ENCODE measurements around the gene LCMT1. TPM values are rescaled to one million over a fixed set of nuclear protein-coding genes. Genes with fewer than 3 reads are reported as not detected.

LCMT1 gene
- total and polyA plus RNA-seq, 2 experiments from 2014 or later: 30.3 to 50.5 TPM

GRCh38 chr16:25107466-25107792, 4.1 kb upstream of the LCMT1 start:
- Histone ChIP-seq H2AFZ (peak overlapping the region; percentile 88), H3K4me2 (ENCODE audit: unreplicated experiment) (peak overlapping the region; percentile 91), H3K9ac (peak overlapping the region; percentile 88), H3K9me2 (ENCODE audit: insufficient read depth) (no peaks in the 10 kb centered on the region), H3K27me3 (replicated peaks; ENCODE audit: insufficient read depth) (no peaks in the 10 kb centered on the region), H4K20me1 (ENCODE audit: insufficient read depth) (no peaks in the 10 kb centered on the region), H3K27ac (no peak overlapping the region), H3K36me3 (ENCODE audit: low read depth) (no peaks in the 10 kb centered on the region), H3K9me3 (ENCODE audit: low read depth) (no peaks in the 10 kb centered on the region), H3F3A (ENCODE audit: insufficient read depth) (peaks cover 25% of the 10 kb centered on the region), H3K79me2 (ENCODE audit: insufficient read depth) (peaks cover 9% of the 10 kb centered on the region), H3K4me3 (peak overlapping the region; percentile 75), H3K4me1 (ENCODE audit: insufficient read depth) (peaks cover 24% of the 10 kb centered on the region)
- no peak for DNase-seq
- TF ChIP-seq EZH2phosphoT487 (IDR thresholded peaks at IDR 0.05; ENCODE audit: insufficient read depth, low read depth) (no peak), EZH2 (IDR thresholded peaks at IDR 0.05; ENCODE audit: insufficient read depth, poor library complexity, severe bottlenecking) (no peak)
- 52 to 57% methylated on average over 7 of the region's 7 CpGs for WGBS, 2 experiments (ENCODE audit: low coverage in 1 of 2, low lambda C conversion rate in 2 of 2, missing lambda C conversion rate in 2 of 2)
- in situ Hi-C loops (cut with MboI): no loop called here

GRCh38 chr16:25108054-25108453, 3.5 kb upstream of the LCMT1 start:
- Histone ChIP-seq H3K27me3 (replicated peaks; ENCODE audit: insufficient read depth) (no peaks in the 10 kb centered on the region), H3K79me2 (ENCODE audit: insufficient read depth) (peaks cover 15% of the 10 kb centered on the region), H3F3A (ENCODE audit: insufficient read depth) (peaks cover 25% of the 10 kb centered on the region), H3K4me2 (ENCODE audit: unreplicated experiment) (no peak overlapping the region), H3K9me2 (ENCODE audit: insufficient read depth) (no peaks in the 10 kb centered on the region), H4K20me1 (ENCODE audit: insufficient read depth) (no peaks in the 10 kb centered on the region), H3K9ac (no peak overlapping the region), H3K27ac (no peak overlapping the region), H3K4me1 (ENCODE audit: insufficient read depth) (peaks cover 31% of the 10 kb centered on the region), H3K36me3 (ENCODE audit: low read depth) (no peaks in the 10 kb centered on the region), H2AFZ (no peak overlapping the region), H3K4me3 (no peak overlapping the region), H3K9me3 (ENCODE audit: low read depth) (no peaks in the 10 kb centered on the region)
- DNase-seq: no peak
- WGBS, 2 experiments (ENCODE audit: low coverage in 1 of 2, low lambda C conversion rate in 2 of 2, missing lambda C conversion rate in 2 of 2): 69 to 72% methylated on average over 3 of the region's 3 CpGs
- TF ChIP-seq EZH2phosphoT487 (IDR thresholded peaks at IDR 0.05; ENCODE audit: insufficient read depth, low read depth) (no peak), EZH2 (IDR thresholded peaks at IDR 0.05; ENCODE audit: insufficient read depth, poor library complexity, severe bottlenecking) (no peak)
- in situ Hi-C loops (cut with MboI): no loop called here

GRCh38 chr16:25109643-25110042, 1.9 kb upstream of the LCMT1 start:
- in situ Hi-C loops (cut with MboI): no loop called here
- WGBS, 2 experiments (ENCODE audit: low coverage in 1 of 2, low lambda C conversion rate in 2 of 2, missing lambda C conversion rate in 2 of 2): 0% methylated on average over 4 of the region's 4 CpGs
- H3K4me3 ChIP-seq: peak overlapping the region; percentile 83

DNA sequence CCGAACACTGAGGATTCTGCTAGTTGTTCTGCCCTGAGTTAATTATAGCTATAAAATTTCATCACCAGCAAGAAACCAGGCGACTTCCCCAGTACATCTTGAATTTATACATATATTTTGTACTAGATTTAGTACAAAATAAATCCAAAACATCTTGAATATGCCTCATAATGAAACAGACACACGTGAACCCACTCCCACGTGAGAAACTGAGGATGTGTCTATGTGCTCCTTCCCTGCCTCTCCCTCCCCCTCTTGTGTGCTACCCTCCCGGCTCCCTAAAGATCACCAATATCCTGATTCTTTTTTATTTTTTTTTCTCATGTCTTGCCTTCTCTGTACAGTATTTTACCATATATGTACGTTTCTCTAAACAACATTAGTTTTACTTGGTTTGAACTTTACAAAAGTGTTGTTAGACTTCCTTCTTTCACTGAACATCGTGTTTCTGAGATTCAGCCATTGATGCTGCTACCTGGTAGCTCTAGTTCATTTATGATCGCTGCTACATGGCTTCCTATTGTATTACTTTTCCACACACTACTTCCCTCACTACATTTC, 1.1 kb upstream of the LCMT1 start:
- no peaks in the 10 kb centered on the region for H3K9me3 ChIP-seq (ENCODE audit: low read depth)
- peaks cover 25% of the 10 kb centered on the region for H3F3A ChIP-seq (ENCODE audit: insufficient read depth)
- H2AFZ ChIP-seq: peak overlapping the region; percentile 91
- peak overlapping the region; percentile 56 for H3K4me2 ChIP-seq (ENCODE audit: unreplicated experiment)
- H3K9ac ChIP-seq: peak overlapping the region; percentile 87
- H3K9me2 ChIP-seq (ENCODE audit: insufficient read depth): no peaks in the 10 kb centered on the region
- no peaks in the 10 kb centered on the region for H3K27me3 ChIP-seq (replicated peaks; ENCODE audit: insufficient read depth)
- TF ChIP-seq EZH2 (IDR thresholded peaks at IDR 0.05; ENCODE audit: insufficient read depth, poor library complexity, severe bottlenecking) (no peak), EZH2phosphoT487 (IDR thresholded peaks at IDR 0.05; ENCODE audit: insufficient read depth, low read depth) (no peak)
- peak overlapping the region; percentile 71 for H3K27ac ChIP-seq
- H3K4me1 ChIP-seq (ENCODE audit: insufficient read depth): peaks cover 33% of the 10 kb centered on the region
- H3K4me3 ChIP-seq: peak overlapping the region; percentile 83
- DNase-seq: peak; percentile 28
- in situ Hi-C loops (cut with MboI): no loop called here
- no peaks in the 10 kb centered on the region for H3K36me3 ChIP-seq (ENCODE audit: low read depth)
- no peaks in the 10 kb centered on the region for H4K20me1 ChIP-seq (ENCODE audit: insufficient read depth)
- H3K79me2 ChIP-seq (ENCODE audit: insufficient read depth): peaks cover 39% of the 10 kb centered on the region
- WGBS, 2 experiments (ENCODE audit: low coverage in 1 of 2, low lambda C conversion rate in 2 of 2, missing lambda C conversion rate in 2 of 2): 0 to 3% methylated on average over 8 of the region's 8 CpGs

More at GRCh38 chr16:25109643-25110042, 1.9 kb upstream of the LCMT1 start:
- H3K79me2 ChIP-seq (ENCODE audit: insufficient read depth): peaks cover 31% of the 10 kb centered on the region
- no peaks in the 10 kb centered on the region for H3K27me3 ChIP-seq (replicated peaks; ENCODE audit: insufficient read depth)
- peak overlapping the region; percentile 56 for H3K4me2 ChIP-seq (ENCODE audit: unreplicated experiment)
- H3K9ac ChIP-seq: 0 out of 2 replicates have a peak overlapping the region, but pooled peaks have one; percentile 87
- DNase-seq: peak; percentile 96
- H3K4me1 ChIP-seq (ENCODE audit: insufficient read depth): peaks cover 33% of the 10 kb centered on the region
- H3K9me3 ChIP-seq (ENCODE audit: low read depth): no peaks in the 10 kb centered on the region
- no peak overlapping the region for H2AFZ ChIP-seq
- TF ChIP-seq EZH2phosphoT487 (IDR thresholded peaks at IDR 0.05; ENCODE audit: insufficient read depth, low read depth): no peak
- TF ChIP-seq EZH2 (IDR thresholded peaks at IDR 0.05; ENCODE audit: insufficient read depth, poor library complexity, severe bottlenecking): no peak
- H3K9me2 ChIP-seq (ENCODE audit: insufficient read depth): no peaks in the 10 kb centered on the region
- no peaks in the 10 kb centered on the region for H3K36me3 ChIP-seq (ENCODE audit: low read depth)
- H3K27ac ChIP-seq: peak overlapping the region; percentile 71
- peaks cover 25% of the 10 kb centered on the region for H3F3A ChIP-seq (ENCODE audit: insufficient read depth)
- no peaks in the 10 kb centered on the region for H4K20me1 ChIP-seq (ENCODE audit: insufficient read depth)

All from GM23248 (cell line).